HG02870 (cell line): ENCODE measurements around the gene C8B.

Experiments
- ATAC-seq: cut with Tn5 transposase; IDR thresholded peaks from one replicate; pipeline ENCODE4 v1.9.1; 2021; ENCODE audit warnings: mild to moderate bottlenecking, moderate library complexity; ENCODE audit not compliant: unreplicated experiment

C8B gene

GRCh38 chr1:56973923-56974742 is 8.3 kb upstream of the C8B start:
- ATAC-seq = no peak

- ATAC-seq = no peak
Measured at GRCh38 chr1:56972976-56973375, 7.2 kb upstream of the C8B start.

GRCh38 chr1:56970280-56970679 is 4.5 kb upstream of the C8B start:
- ATAC-seq = no peak

- ATAC-seq = no peak
Measured at GRCh38 chr1:56968878-56969495, 3.2 kb upstream of the C8B start.

GRCh38 chr1:56967900-56968832 is 2.4 kb upstream of the C8B start:
- no peak for ATAC-seq

GRCh38 chr1:56967355-56967754 is 1.5 kb upstream of the C8B start:
- ATAC-seq = no peak

- ATAC-seq = no peak
Measured at GRCh38 chr1:56966698-56966999, 834 bp upstream of the C8B start.

- ATAC-seq = no peak
Measured at GRCh38 chr1:56965191-56965590, 624 bp downstream of the C8B start.

- ATAC-seq = no peak
Measured at GRCh38 chr1:56964349-56965017, 1.3 kb downstream of the C8B start.

GRCh38 chr1:56963667-56964066 is 2.1 kb downstream of the C8B start:
- no peak for ATAC-seq

- ATAC-seq = no peak
Measured at GRCh38 chr1:56961426-56961825, 4.4 kb downstream of the C8B start.

- no peak for ATAC-seq
Measured at GRCh38 chr1:56958526-56958925, 7.3 kb downstream of the C8B start.

GRCh38 chr1:56957931-56958330 is 7.9 kb downstream of the C8B start:
- no peak for ATAC-seq

- no peak for ATAC-seq
Measured at GRCh38 chr1:56954664-56955063, 11.2 kb downstream of the C8B start.

GRCh38 chr1:56953386-56953785 is 12.4 kb downstream of the C8B start:
- ATAC-seq = no peak

- no peak for ATAC-seq
Measured at GRCh38 chr1:56952501-56952900, 13.3 kb downstream of the C8B start.

- no peak for ATAC-seq
Measured at GRCh38 chr1:56948403-56949023, 17.3 kb downstream of the C8B start.

- no peak for ATAC-seq
Measured at GRCh38 chr1:56940039-56940438, 25.8 kb downstream of the C8B start.

GRCh38 chr1:56939209-56939608 is 26.6 kb downstream of the C8B start:
- no peak for ATAC-seq

- no peak for ATAC-seq
Measured at GRCh38 chr1:56938646-56939045, 27.2 kb downstream of the C8B start.
